CD1c-positive myeloid dendritic cell (primary cell): Measurements from ENCODE around the gene GPR137B.
A peak's percentile ranks its signal among the peaks of the same experiment; 100 is the strongest.
"Not testable (repeated sequence)": the region's sequence is repeated elsewhere in the genome, so short reads cannot be mapped to it uniquely, and the experiment has no call there.

Experiments
- DNase-seq: peaks from one replicate; pipeline ENCODE4 v3.0.0-alpha.2; 2016; ENCODE audit errors: extremely low spot score

GPR137B gene

DNA sequence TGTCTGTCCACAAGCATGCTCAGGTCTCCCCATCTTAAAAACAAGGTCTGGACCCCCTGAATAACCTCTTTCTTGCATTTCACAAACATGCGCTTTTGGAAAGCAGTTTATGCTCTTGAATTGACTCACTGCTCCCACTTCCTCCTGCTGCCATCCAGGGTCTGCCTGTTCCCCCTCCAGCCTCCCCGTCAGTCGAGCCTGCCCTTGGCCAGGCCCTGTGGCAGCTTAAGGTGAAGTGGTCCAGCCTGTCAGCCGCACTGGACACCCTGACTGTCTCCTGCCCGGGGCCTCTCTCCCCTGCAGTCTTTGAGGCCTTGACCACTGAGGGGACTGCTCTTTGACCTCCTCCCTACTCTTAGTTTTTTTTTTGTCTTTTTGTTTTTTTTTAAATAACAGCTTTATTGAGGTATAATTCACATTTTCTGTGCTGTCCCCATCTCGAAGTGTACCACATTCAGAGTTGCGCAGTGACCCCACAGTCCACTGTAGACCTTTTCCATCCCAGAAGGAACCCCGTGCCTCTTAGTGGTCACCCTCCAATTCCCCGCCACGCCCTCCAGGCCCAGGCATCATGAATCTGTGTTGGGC is 18.3 kb downstream of the GPR137B start:
- DNase-seq: peak; percentile 32

DNA sequence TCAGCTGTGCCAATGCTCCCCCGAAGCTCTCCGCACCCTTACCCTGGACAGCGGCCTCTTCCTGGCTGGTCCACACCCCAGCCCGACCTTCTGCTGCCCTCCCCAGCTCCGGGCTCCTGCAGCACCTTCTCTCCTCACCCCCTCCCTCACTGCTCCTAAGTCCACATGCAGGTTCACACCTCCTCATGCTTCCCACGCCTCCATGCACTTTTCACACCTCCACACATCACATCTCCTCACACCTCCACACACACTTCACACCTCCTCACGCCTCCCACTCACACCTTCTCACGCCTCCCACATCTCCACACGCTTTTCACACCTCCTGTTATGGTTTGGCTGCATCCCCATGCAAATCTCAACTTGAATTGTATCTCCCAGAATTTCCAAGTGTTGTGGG is 18.9 kb downstream of the GPR137B start:
- no peak for DNase-seq

DNA sequence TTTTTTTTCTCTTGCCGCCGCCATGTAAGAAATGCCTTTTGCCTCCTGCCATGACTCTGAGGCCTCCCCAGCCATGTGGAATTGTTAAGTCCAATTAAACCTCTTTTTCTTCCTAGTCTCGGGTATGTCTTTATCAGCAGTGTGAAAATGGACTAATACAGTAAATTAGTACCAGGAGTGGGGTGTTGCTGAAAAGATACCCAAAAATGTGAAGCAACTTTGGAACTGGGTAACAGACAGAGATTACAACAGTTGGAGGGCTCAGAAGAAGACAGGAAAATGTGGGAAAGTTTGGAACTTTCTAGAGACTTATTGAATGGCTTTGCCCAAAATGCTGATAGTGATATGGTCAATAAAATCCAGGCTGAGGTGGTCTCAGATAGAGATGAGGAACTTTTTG is 19.4 kb downstream of the GPR137B start:
- DNase-seq: not testable (repeated sequence)

DNA sequence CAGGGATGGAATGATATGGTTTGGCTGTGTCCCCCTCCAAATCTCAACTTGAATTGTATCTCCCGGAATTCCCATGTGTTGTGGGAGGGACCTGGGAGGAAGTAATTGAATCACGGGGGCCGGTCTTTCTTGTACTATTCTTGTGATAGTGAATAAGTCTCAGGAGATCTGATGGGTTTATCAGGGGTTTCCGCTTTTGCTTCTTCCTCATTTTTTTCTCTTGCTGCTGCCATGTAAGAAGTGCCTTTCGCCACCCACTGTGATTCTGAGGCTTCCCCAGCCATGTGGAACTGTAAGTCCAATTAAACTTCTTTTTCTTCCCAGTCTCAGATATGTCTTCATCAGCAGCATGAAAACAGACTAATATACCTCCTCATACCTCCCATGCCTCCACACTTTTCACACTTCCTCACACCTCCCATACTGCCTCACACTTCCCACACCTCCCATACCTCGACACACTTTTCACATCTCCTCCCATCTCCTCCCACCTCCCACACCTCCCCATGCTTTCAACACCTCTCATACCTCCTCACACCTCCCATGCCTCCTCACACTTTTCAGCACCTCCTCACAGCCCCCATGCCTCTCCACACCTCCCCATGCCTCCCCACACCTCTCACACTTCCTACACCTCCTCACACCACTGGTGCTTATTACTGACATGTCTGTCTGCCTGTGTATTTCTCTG is 21.3 kb downstream of the GPR137B start:
- DNase-seq: peak; percentile 42

DNA sequence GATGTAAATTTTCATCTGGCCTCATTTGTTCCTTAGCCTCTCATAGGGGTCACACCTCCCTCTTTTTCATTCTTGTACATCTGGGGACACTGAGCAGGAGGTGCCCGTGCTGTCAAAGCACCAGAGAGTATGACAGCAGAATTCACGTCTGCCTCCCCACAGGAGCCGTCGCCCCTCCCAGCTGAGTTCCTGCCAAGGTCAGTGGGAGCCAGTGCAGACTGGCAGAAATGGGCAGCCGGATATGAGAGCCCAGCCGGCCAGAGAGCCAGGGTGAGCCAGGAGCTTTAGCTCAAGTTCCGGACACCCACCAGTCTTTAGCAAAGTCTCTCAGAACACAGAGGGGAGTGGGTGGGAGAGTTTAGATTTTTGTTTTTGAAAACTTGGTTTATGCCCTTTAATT is 21.9 kb downstream of the GPR137B start:
- no peak for DNase-seq

DNA sequence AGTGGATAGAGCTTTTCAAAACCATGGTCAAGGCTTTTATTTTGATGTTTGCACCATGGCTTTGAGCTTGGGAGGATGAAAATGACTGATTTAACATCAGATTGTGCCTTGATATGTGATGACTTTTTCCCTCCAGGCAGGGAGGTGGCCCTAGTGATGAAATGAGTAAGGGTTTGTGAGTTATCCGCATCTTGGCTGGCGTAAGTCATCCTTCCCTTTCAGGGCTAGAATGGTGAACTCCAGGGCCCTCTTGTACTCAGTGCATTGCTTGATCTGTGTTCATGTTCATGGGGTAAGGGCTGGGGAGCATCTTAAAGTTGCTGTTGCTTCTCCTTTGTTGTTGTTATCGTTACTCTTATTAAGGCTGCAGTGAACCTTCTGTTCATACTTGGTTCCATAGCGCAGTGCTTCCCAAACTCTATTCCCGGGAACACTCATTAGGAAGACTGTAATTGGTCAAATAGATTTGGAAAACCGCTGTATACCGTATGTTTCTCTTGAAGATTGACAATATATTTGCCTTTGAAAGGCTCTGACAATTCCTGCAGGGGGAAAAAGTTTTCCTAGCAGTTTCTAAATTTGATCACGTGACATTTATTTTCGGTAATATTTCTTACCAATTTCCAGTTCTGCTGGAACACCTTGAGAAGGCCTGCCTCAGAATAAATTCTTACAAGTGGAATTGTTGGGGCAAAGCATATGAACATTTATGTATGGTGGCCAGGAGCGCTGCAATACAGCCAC is 23.1 kb downstream of the GPR137B start:
- no peak for DNase-seq

DNA sequence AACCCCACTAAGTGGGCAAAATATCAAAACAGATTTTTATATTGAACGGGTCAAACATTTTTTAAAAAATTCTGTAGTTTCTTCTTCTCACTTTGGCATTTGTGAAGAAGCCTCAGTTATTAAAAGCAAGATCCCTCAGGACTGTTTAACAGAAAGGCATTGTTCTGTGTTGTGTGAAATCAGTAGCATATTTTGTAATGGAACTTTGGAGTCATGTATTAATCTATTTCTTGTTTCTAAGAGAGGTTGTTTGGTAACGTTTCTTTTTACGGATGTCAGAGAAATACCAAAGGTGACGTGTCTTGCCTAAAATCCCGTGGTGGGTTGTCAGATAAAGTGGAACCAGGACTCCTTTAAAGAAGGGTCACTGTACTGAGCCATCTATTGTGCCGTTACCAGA is 23.7 kb downstream of the GPR137B start:
- DNase-seq: no peak

DNA sequence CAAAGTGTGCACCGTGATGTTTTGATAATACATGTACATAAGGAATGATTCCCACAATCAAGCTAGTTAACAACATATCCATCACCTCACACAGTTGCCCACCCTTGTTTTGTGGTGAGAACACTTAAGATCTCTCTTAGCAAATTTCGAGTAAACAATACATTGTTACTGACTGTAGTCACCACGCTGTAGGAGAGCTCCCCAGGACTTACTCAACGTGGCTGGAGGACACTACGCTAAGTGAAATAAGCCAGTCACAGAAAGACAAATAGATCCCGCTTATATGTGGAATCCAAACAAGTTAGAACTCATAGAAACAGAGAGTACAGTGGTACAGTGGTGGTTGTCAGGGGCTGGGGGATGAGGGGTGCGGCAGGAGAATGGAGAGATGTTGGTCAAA is 24.8 kb downstream of the GPR137B start:
- no peak for DNase-seq

DNA sequence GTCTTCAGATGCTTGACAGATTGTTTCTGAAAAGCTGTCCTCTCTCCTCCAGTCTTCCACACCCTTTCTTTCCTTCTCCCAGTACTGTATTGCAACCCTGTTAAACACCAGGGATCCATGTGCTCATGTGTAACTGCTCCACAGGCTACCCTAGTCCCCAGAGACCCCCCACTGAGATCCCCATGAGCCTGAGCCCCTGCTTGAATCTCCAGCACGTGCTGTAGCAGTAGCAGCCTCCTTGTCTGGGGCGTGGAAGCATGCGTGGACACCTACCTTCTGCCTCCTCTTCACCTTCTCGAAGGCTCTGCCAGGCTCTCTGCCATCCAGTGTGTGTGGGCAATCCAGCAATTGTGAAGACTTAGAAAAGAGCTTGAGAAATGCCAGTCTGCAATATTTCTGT is 25.2 kb downstream of the GPR137B start:
- no peak for DNase-seq

DNA sequence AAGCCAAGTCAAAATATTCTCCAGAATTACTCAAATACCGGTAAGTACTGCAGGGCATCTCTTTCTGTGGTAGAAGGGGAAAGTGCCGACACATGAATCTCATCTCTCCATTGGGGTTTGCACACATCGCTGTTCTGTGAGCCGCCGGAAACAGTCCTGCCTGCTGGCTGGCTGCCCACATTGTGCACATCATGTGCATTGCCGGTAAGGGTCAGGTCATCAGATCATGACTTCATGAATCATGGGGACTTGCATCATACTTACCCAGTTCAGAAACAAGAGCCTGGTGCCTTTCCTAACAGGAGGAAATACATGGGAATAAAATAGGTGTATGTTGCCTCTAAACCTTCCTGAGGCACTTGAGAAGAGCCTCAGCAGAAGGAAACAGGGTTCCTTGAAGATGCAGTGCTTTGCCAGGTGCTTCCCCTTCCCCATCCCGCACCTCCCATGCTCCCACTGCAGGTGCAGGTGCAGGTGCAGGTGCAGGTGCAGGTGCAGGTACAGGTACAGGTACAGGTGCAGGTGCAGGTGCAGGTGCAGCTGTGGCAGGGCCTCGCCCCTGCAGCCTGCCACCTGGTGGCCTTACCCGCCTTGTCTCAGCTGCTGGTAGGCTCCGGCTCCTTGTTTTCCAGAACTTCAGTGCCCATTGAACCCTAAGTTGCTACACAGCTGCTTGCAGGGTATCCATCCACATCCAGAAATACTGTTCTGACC is 26.5 kb downstream of the GPR137B start:
- peak; percentile 61 for DNase-seq

DNA sequence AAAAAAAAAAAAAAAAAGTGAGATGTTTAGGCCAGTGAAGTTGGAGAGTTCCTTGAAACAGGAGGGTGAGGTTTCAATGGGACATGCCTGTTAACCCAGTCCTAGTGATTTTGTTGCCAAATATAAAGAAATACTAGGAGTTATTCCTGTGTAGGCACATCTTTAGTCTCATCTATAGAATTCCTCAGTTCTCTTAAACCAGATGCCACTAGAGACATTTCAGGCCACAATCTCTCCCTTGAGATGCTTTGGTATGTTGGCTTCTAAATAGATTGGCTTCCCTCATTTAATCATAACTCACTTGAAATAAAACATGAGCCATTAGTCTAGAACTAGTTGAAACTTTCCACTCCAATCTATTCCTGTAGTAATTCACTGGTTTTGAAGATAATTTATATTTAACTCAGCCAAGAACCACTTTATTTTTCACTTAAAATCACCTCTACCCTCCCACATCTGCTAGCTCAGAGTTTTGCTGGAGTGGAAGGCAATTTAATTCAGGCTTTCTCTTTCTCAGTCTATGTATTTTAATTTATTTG is 29.8 kb downstream of the GPR137B start:
- no peak for DNase-seq

DNA sequence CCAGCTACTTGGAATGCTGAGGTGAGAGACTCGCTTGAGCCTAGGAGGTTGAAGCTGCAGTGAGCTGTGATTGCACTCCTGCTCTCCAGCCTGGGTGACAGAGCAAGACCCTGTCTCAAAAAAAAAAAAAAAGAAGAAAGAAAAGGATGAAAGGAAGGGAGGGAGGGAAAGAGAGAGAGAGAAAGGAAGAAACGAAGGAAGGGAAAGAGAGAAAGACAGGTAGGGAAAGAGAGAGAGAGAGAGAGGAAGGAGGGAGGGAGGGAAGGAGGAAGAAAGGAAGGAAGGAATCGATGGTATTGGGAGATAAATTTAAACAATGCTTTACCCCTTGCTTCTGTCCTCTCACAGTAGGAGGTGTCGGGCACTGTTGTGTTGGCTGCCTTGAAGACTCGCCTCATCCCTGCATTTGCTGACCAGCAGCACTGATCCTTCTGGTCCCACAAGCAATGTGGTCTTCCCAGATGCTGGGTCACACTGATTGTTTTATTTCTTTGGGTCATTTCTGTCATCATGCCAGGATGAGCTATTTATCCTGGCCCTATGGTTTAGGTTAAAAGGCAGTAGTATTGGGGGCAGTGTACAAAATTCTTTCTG is 30.9 kb downstream of the GPR137B start:
- DNase-seq: no peak

DNA sequence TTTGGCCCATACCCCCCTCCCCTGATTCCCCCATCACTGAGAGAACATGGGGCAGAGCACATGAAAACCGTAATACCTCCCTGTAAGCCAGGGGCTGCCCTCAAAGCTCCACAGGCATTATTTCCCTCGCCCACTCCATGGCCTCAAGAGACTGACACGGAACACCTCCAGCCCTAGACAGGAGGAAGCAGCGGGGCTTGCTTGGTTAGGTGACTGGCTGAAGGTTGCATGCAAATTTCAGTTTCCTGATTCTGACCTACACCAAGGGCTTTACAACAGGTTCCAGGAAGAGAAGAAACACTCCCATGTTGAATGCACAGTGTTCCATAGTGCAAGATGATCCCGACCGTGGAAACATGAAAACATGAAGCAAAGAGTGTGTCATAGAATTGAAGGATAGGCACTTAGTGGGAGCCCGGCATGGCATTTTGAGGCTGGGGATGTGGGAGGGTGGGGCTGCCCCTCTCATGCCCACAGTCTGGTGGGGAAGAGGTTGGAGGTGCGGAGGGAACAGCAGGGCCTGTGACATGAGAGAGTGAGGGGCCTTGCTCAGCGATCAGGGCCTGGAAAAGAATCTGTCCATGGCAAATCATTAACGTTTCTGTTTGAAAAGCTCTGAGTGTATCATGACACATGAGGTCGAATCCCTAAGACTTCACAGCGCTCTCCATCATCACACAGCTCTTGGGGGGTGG is 33.5 kb downstream of the GPR137B start:
- DNase-seq: no peak

DNA sequence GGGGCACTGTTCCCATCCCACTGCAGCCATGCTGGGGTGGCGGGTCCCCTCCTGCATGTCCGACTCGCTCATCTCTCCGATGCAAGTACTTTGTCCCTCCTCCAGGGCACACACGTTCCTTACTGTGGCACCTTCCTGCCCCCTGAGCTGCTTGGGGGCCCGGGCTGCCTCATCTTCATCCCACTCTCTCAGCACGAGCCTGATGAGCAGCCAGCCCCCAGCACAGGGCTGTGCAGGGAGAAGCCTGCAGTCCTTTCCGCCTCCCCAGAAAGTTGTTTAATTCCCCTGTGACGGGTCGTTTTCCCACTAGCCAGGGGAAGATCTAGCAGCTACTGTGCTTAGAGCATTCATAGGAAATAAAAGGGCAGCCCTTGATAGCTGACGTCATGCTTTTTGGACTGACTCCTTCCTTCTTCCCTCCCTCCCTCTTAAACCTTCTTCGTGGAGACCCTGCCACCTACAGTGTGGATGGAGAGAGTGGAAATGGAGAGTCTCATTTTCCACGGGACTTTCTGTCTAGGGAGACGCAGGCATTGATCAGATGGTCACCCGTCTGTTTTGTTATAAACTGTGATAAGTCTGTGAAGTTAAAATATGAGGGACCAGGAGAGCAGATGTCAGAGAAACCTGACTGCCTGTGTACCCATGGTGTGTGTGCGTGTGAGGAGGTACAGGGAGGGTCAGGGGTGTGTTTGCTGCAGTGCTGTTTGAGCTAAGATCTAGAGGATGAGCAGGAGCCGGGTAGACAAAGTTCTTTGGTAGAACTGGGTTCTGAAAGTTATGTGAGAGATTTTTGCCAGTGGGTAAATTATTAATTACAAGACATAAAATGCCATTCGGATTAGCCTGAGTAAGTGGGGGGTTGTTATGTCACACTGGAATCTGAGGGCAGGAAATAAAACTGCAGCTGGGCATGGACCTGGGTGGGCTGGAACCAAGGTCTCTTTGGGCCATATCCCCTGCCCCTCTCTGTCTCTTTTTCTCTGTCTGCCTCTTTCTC is 34.3 kb downstream of the GPR137B start:
- DNase-seq: no peak

DNA sequence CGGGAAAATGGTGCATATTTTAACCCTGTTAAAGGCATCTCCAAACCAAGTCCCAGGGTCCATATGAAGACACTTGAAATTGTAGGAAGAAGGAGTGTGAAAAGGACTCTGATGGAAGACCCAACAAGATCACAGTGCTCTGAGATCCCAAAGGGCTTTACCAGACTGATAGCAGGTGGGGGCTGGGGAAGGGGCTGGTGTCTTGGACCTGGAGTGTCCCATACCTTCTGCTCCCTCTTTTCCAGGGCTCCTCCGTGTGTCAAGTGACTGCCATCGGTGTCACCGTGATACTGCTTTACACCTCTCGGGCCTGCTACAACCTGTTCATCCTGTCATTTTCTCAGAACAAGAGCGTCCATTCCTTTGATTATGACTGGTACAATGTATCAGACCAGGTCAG is 37.3 kb downstream of the GPR137B start:
- no peak for DNase-seq

DNA sequence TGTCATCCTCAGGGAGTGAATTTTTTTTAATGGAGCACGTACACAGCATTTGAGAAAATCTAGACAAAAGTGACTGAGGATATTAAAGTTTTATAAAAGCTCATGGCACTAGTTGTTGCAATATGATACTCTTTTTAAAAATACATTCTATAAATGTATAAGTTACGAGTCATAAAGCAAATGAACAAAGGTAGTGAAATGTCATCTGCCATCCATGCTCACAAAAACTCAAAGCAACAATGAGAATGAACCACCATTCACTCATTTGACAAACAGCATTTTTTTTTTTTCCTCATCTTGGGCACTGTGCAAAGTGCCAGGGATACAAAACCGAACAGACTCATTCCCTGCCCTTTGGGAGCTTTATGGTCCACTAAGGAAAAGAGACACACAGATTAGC is 38.7 kb downstream of the GPR137B start:
- no peak for DNase-seq

DNA sequence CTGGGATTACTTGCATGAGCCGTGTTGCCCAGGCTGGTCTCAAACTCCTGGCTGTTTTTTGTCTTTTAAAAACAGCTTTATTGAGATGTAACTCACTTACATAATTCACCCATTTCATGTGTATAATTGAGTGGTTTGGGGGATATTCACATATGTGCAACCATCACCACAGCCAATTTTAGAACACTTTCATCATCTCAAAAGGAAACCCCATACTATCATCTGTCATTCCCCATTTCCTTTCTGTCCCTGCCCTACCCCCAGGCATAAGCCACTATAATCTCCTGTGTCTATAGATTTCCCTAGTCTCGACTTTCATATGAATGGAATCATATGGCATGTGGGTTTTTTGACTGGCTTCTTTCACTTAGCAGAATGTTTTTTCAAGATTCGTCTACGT is 43.3 kb downstream of the GPR137B start:
- no peak for DNase-seq

DNA sequence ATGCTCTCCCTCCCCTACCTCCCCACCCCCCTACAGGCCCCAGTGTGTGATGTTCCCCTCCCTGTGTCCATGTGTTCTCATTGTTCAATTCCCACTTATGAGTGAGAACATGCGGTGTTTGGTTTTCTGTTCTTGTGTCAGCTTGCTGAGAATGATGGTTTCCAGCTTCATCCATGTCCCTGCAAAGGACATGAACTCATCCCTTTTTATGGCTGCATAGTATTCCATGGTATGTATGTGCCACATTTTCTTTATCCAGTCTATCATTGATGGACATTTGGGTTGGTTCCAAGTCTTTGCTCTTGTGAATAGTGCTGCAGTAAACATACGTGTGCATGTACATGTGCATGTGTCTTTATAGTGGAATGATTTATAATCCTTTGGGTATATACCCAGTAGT is 44.1 kb downstream of the GPR137B start:
- not testable (repeated sequence) for DNase-seq

DNA sequence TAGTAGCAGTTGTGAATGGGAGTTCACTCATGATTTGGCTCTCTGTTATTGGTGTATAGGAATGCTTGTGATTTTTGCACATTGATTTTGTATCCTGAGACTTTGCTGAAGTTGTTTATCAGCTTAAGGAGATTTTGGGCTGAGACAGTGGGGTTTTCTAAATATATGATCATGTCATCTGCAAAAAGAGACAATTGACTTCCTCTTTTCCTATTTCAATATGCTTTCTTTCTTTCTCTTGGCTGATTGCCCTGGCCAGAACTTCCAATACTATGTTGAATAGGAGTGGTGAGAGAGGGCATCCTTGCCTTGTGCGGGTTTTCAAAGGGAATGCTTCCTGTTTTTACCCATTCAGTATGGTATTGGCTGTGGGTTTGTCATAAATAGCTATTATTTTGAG is 45.7 kb downstream of the GPR137B start:
- not testable (repeated sequence) for DNase-seq

DNA sequence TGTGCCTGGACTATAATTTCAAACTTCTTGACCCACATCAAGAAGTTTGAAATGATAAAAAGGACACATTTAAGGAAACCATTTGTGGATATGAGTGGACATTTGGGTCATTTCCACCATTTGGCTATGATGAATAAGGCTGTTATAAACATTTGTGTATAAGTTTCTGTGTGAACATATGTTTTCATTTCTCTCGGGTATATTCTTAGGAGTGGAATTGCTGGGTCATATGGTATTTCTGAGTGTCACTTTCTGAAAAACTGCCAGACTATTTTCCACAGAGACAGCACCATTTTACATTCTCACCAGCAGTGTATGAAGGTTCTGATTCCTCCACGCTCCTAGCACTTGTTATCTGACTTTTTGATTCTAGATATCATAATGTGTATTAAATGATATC is 50.8 kb downstream of the GPR137B start:
- no peak for DNase-seq
